ENCODE data around the gene XPO6.

XPO6 gene

DNA sequence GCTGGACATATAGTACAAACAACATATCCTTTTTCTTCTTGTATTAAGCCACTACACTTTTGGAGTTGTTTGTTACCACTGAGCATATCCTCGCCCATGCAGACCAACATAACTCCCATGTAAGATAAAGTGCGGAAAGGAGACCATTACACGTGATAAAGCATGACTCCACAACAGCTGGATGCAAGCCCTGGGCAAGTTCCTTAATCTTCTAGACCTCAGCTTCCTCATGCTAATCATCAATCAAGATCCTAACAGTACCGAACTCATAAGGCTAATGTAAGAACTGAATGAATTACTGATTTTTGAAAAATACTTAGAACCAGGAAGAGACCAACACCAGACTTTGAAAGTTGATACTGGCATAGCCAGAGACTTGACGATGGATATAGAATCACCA, 101.3 kb downstream of the XPO6 start:
- TF ChIP-seq, protein P1, sequence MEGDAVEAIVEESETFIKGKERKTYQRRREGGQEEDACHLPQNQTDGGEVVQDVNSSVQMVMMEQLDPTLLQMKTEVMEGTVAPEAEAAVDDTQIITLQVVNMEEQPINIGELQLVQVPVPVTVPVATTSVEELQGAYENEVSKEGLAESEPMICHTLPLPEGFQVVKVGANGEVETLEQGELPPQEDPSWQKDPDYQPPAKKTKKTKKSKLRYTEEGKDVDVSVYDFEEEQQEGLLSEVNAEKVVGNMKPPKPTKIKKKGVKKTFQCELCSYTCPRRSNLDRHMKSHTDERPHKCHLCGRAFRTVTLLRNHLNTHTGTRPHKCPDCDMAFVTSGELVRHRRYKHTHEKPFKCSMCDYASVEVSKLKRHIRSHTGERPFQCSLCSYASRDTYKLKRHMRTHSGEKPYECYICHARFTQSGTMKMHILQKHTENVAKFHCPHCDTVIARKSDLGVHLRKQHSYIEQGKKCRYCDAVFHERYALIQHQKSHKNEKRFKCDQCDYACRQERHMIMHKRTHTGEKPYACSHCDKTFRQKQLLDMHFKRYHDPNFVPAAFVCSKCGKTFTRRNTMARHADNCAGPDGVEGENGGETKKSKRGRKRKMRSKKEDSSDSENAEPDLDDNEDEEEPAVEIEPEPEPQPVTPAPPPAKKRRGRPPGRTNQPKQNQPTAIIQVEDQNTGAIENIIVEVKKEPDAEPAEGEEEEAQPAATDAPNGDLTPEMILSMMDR (conservative IDR thresholded peaks at IDR 0.05; ENCODE audit: low read length) = no peak
- H3K4me3 ChIP-seq (ENCODE audit: low read length) = no peak overlapping the region
- DNase-seq (ENCODE audit: low read depth) = no peak

GRCh38 chr16:28110074-28110473, 101.7 kb downstream of the XPO6 start:
- TF ChIP-seq, protein P1 (conservative IDR thresholded peaks at IDR 0.05; ENCODE audit: low read length) = no peak
- DNase-seq (ENCODE audit: low read depth) = no peak
- H3K4me3 ChIP-seq (ENCODE audit: low read length) = no peak overlapping the region

- TF ChIP-seq, protein P1 (conservative IDR thresholded peaks at IDR 0.05; ENCODE audit: low read length) = no peak
- no peak for DNase-seq (ENCODE audit: low read depth)
- H3K4me3 ChIP-seq (ENCODE audit: low read length) = no peak overlapping the region
These were observed 103.0 kb downstream of the XPO6 start for GRCh38 chr16:28108590-28109247.

- DNase-seq (ENCODE audit: low read depth) = no peak
- TF ChIP-seq, protein P1 (conservative IDR thresholded peaks at IDR 0.05; ENCODE audit: low read length) = no peak
- no peak overlapping the region for H3K4me3 ChIP-seq (ENCODE audit: low read length)
These were observed 104.5 kb downstream of the XPO6 start for GRCh38 chr16:28107232-28107631.

GRCh38 chr16:28106467-28107215, 105.1 kb downstream of the XPO6 start:
- no peak for DNase-seq (ENCODE audit: low read depth)
- TF ChIP-seq, protein P1 (conservative IDR thresholded peaks at IDR 0.05; ENCODE audit: low read length) = no peak
- no peak overlapping the region for H3K4me3 ChIP-seq (ENCODE audit: low read length)

DNA sequence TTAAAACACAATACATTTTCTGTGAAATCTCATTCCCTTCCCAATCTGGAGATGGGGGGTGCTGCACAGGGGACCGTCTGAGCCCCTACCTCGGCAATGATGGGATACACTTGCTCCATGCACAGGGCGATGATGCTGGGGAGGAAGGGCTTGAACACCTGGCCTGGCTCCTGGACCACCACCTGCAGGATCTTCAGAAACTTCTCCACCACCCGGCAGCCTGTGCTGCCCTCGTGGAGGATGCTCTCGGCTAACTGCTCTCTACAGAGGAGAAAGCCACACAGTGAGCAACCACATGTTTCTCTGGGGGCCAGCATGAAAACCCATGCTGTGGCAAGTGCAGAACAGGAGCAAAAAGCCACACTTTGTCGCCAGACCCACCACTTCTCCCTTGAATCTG, 105.8 kb downstream of the XPO6 start:
- TF ChIP-seq, protein P1 (conservative IDR thresholded peaks at IDR 0.05; ENCODE audit: low read length) = no peak
- H3K4me3 ChIP-seq (ENCODE audit: low read length) = no peak overlapping the region
- DNase-seq (ENCODE audit: low read depth) = no peak

GRCh38 chr16:28105297-28105696, 106.5 kb downstream of the XPO6 start:
- no peak overlapping the region for H3K4me3 ChIP-seq (ENCODE audit: low read length)
- no peak for DNase-seq (ENCODE audit: low read depth)
- TF ChIP-seq, protein P1 (conservative IDR thresholded peaks at IDR 0.05; ENCODE audit: low read length) = no peak

All from AG10803 (cell line).